ENCODE data around the gene WDR4. TPM values are rescaled to one million over a fixed set of nuclear protein-coding genes. Genes with fewer than 3 reads are reported as not detected.

The WDR4 gene
- total and polyA plus RNA-seq, 2 of the 13 experiments (the other 11 are each of a cell fraction or from before 2014, with no cell fraction given): 11.3 to 14.4 TPM

DNA sequence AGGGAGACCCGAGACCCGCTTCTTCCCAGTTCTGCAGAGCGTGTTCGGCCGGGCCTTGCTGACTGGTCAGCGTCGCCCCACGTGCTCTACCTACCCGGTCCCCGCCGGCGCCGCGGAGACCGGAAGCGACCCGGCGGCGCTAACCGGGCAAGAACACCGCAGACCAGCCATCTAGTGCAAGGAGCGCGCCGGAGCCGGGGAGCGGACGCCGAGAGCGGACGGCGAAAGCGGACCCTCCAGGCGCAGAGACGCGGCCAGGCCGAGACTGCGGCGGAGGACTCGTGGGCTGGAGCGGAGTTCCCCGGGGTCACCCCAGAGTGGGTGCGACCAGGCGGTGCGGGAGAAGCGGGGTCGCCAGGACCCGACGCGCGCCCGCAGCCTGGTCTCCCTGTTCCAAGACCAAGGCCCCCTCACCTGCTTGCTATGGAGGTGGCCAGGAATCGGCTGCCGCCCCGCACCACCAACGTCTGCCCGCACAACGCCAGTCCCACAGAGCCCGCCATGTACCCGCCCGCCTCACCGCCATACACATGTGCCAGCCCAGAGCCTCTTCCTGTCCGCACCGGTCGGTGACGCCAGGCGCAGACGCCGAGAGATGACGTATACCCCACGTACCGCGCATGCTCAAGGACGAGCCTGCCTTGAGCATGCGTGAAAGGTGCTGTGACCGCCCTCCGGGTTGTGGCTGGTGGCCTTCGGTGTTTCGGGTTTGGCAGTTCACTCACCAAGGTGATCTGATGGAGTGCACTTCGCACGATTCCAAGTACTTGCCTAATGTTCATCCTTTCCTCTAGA is at the start of gene WDR4 (continued):
- TF ChIP-seq, protein P1, sequence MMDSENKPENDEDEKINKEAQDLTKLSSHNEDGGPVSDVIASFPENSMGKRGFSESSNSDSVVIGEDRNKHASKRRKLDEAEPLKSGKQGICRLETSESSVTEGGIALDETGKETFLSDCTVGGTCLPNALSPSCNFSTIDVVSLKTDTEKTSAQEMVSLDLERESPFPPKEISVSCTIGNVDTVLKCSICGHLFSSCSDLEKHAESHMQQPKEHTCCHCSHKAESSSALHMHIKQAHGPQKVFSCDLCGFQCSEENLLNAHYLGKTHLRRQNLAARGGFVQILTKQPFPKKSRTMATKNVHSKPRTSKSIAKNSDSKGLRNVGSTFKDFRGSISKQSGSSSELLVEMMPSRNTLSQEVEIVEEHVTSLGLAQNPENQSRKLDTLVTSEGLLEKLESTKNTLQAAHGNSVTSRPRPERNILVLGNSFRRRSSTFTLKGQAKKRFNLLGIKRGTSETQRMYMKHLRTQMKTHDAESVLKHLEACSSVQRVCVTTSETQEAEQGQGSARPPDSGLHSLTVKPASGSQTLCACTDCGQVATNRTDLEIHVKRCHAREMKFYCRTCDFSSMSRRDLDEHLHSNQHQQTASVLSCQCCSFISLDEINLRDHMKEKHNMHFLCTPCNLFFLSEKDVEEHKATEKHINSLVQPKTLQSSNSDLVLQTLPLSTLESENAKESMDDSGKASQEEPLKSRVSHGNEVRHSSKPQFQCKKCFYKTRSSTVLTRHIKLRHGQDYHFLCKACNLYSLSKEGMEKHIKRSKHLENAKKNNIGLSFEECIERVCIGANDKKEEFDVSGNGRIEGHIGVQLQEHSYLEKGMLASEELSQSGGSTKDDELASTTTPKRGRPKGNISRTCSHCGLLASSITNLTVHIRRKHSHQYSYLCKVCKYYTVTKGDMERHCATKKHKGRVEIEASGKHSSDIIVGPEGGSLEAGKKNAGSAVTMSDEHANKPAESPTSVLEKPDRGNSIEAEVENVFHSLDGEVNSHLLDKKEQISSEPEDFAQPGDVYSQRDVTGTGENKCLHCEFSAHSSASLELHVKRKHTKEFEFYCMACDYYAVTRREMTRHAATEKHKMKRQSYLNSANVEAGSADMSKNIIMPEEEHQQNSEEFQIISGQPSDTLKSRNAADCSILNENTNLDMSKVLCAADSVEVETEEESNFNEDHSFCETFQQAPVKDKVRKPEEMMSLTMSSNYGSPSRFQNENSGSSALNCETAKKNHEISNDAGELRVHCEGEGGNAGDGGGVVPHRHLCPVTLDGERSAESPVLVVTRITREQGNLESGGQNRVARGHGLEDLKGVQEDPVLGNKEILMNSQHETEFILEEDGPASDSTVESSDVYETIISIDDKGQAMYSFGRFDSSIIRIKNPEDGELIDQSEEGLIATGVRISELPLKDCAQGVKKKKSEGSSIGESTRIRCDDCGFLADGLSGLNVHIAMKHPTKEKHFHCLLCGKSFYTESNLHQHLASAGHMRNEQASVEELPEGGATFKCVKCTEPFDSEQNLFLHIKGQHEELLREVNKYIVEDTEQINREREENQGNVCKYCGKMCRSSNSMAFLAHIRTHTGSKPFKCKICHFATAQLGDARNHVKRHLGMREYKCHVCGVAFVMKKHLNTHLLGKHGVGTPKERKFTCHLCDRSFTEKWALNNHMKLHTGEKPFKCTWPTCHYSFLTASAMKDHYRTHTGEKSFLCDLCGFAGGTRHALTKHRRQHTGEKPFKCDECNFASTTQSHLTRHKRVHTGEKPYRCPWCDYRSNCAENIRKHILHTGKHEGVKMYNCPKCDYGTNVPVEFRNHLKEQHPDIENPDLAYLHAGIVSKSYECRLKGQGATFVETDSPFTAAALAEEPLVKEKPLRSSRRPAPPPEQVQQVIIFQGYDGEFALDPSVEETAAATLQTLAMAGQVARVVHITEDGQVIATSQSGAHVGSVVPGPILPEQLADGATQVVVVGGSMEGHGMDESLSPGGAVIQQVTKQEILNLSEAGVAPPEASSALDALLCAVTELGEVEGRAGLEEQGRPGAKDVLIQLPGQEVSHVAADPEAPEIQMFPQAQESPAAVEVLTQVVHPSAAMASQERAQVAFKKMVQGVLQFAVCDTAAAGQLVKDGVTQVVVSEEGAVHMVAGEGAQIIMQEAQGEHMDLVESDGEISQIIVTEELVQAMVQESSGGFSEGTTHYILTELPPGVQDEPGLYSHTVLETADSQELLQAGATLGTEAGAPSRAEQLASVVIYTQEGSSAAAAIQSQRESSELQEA (CRISPR knock-in tag; IDR thresholded peaks at IDR 0.05; ENCODE audit: not compliant biosample characterization): peak; percentile 85
- TF ChIP-seq, protein P2, sequence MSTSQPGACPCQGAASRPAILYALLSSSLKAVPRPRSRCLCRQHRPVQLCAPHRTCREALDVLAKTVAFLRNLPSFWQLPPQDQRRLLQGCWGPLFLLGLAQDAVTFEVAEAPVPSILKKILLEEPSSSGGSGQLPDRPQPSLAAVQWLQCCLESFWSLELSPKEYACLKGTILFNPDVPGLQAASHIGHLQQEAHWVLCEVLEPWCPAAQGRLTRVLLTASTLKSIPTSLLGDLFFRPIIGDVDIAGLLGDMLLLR (CRISPR knock-in tag; IDR thresholded peaks at IDR 0.05): peak; percentile 99
- TF ChIP-seq, protein P3, sequence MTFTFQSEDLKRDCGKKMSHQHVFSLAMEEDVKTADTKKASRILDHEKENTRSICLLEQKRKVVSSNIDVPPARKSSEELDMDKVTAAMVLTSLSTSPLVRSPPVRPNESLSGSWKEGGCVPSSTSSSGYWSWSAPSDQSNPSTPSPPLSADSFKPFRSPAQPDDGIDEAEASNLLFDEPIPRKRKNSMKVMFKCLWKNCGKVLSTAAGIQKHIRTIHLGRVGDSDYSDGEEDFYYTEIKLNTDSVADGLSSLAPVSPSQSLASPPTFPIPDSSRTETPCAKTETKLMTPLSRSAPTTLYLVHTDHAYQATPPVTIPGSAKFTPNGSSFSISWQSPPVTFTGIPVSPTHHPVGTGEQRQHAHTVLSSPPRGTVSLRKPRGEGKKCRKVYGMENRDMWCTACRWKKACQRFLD (CRISPR knock-in tag; IDR thresholded peaks at IDR 0.05; ENCODE audit: borderline replicate concordance): peak; percentile 89; the same call in 1 of the 2 replicates
- no peak for TF ChIP-seq ZNF7 (CRISPR knock-in tag; IDR thresholded peaks at IDR 0.05)
- TF ChIP-seq MXD4 (CRISPR knock-in tag; IDR thresholded peaks at IDR 0.05): peak; percentile 100
- TF ChIP-seq KLF16 (CRISPR knock-in tag; IDR thresholded peaks at IDR 0.05): peak in 1 of 2 experiments; percentile 56; a peak in 1 of 4 replicates
- TF ChIP-seq, protein P4, sequence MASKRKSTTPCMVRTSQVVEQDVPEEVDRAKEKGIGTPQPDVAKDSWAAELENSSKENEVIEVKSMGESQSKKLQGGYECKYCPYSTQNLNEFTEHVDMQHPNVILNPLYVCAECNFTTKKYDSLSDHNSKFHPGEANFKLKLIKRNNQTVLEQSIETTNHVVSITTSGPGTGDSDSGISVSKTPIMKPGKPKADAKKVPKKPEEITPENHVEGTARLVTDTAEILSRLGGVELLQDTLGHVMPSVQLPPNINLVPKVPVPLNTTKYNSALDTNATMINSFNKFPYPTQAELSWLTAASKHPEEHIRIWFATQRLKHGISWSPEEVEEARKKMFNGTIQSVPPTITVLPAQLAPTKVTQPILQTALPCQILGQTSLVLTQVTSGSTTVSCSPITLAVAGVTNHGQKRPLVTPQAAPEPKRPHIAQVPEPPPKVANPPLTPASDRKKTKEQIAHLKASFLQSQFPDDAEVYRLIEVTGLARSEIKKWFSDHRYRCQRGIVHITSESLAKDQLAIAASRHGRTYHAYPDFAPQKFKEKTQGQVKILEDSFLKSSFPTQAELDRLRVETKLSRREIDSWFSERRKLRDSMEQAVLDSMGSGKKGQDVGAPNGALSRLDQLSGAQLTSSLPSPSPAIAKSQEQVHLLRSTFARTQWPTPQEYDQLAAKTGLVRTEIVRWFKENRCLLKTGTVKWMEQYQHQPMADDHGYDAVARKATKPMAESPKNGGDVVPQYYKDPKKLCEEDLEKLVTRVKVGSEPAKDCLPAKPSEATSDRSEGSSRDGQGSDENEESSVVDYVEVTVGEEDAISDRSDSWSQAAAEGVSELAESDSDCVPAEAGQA (IDR thresholded peaks at IDR 0.05; ENCODE audit: low read depth): peak; percentile 72; the same call in 1 of the 2 replicates
- TF ChIP-seq, protein P4 (CRISPR knock-in tag; IDR thresholded peaks at IDR 0.05; ENCODE audit: borderline replicate concordance): no peak
- TF ChIP-seq ZFP1 (CRISPR knock-in tag; IDR thresholded peaks at IDR 0.05): 0 out of 2 replicates have a peak, but pooled peaks have one; percentile 34
- peak; percentile 72; the same call in 1 of the 2 replicates for TF ChIP-seq ZNF607 (CRISPR knock-in tag; IDR thresholded peaks at IDR 0.05; ENCODE audit: borderline replicate concordance)
- TF ChIP-seq ZNF350 (CRISPR knock-in tag; IDR thresholded peaks at IDR 0.05; ENCODE audit: borderline replicate concordance, low read depth): peak; percentile 85

Measured in HepG2 (cell line).